ENCODE measurements around the gene PDGFB.

Gene PDGFB

DNA sequence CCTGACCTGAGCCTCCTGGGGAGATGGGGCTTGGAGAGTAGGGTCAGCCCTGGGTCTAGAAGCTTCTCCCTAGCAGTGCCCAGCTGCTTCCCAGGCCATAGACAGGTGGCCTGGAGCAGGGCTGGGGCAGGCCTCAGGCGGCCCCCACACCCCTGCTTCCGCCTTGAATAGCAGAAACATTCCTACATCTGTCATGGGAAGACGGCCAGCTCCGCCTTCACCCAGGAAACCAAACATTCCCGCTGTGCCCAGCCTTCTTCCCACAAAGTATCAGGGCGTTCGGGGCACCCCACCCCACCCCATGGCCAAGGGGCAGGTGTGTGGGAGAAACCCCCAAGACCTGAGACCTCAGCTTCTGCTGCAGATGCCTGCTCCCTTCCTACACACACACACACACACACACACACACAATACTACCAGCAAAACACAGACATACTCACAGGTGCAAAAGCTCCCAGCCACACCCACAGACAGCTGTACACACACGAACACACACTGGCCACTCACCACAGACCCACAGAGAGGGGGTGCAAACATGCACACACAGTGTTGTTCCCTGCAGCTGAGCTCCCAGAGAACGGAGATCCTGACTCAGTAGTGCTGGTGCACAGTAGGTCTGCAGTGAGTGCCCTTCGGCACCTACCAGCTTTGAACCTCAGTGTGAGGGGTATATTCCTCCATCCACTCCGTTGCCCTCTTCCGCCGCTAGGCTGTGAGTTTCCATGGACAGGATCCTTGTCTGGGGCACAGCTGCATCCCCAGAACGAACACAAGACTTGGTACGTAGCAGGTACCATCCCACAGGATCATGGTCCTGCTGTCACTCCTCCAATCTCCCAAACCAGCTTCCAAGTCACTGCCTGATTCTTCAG lies 37.4 kb downstream of the PDGFB start:
- TF ChIP-seq, protein P1, sequence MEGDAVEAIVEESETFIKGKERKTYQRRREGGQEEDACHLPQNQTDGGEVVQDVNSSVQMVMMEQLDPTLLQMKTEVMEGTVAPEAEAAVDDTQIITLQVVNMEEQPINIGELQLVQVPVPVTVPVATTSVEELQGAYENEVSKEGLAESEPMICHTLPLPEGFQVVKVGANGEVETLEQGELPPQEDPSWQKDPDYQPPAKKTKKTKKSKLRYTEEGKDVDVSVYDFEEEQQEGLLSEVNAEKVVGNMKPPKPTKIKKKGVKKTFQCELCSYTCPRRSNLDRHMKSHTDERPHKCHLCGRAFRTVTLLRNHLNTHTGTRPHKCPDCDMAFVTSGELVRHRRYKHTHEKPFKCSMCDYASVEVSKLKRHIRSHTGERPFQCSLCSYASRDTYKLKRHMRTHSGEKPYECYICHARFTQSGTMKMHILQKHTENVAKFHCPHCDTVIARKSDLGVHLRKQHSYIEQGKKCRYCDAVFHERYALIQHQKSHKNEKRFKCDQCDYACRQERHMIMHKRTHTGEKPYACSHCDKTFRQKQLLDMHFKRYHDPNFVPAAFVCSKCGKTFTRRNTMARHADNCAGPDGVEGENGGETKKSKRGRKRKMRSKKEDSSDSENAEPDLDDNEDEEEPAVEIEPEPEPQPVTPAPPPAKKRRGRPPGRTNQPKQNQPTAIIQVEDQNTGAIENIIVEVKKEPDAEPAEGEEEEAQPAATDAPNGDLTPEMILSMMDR (IDR thresholded peaks at IDR 0.05; ENCODE audit: insufficient read depth, low read length), result no peak
- TF ChIP-seq GABPA (IDR thresholded peaks at IDR 0.05; ENCODE audit: low read depth) (no peak), SPI1 (IDR thresholded peaks at IDR 0.05; ENCODE audit: borderline replicate concordance, low read depth) (no peak), POLR2AphosphoS5 (IDR thresholded peaks at IDR 0.05; ENCODE audit: low read depth) (no peak)
- TF ChIP-seq, protein P2, sequence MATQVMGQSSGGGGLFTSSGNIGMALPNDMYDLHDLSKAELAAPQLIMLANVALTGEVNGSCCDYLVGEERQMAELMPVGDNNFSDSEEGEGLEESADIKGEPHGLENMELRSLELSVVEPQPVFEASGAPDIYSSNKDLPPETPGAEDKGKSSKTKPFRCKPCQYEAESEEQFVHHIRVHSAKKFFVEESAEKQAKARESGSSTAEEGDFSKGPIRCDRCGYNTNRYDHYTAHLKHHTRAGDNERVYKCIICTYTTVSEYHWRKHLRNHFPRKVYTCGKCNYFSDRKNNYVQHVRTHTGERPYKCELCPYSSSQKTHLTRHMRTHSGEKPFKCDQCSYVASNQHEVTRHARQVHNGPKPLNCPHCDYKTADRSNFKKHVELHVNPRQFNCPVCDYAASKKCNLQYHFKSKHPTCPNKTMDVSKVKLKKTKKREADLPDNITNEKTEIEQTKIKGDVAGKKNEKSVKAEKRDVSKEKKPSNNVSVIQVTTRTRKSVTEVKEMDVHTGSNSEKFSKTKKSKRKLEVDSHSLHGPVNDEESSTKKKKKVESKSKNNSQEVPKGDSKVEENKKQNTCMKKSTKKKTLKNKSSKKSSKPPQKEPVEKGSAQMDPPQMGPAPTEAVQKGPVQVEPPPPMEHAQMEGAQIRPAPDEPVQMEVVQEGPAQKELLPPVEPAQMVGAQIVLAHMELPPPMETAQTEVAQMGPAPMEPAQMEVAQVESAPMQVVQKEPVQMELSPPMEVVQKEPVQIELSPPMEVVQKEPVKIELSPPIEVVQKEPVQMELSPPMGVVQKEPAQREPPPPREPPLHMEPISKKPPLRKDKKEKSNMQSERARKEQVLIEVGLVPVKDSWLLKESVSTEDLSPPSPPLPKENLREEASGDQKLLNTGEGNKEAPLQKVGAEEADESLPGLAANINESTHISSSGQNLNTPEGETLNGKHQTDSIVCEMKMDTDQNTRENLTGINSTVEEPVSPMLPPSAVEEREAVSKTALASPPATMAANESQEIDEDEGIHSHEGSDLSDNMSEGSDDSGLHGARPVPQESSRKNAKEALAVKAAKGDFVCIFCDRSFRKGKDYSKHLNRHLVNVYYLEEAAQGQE (IDR thresholded peaks at IDR 0.05; ENCODE audit: insufficient replicate concordance, low read depth), result no peak
- no peak for DNase-seq (ENCODE audit: low read depth in 1 of 2, low spot score in 1 of 2)
- H3K27me3 ChIP-seq (ENCODE audit: insufficient read depth, poor library complexity, severe bottlenecking), result no peaks in the 10 kb centered on the region
- H3K27ac ChIP-seq (replicated peaks), result no peak overlapping the region
- H3K4me3 ChIP-seq (replicated peaks; ENCODE audit: insufficient read depth, low read length), result no peak overlapping the region

DNA sequence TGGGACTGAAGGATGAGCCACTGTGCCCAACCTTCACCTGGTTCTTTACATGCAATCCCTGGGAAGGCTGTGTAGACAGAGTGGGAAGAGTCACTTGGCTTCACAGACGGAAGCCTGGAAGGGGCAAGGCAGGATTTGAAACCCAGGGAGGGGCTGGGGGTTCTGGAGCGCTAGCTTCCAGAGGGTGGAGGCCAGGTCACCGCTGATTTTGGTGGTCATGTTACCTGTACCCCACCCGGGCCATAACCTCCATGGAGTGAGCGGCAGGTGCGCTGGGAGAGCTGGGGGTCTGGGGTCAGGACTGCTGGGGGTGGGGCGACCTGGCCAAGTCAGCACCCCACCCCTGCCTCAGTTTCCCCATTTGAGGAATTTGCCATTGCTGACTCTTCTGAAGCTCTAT lies 38.3 kb downstream of the PDGFB start:
- DNase-seq (ENCODE audit: low read depth in 1 of 2, low spot score in 1 of 2), result no peak
- Histone ChIP-seq H3K27me3 (ENCODE audit: insufficient read depth, poor library complexity, severe bottlenecking) (no peaks in the 10 kb centered on the region), H3K27ac (replicated peaks) (no peak overlapping the region), H3K4me3 (replicated peaks; ENCODE audit: insufficient read depth, low read length) (no peak overlapping the region)
- TF ChIP-seq, protein P2 (IDR thresholded peaks at IDR 0.05; ENCODE audit: insufficient replicate concordance, low read depth), result no peak
- TF ChIP-seq, protein P1 (IDR thresholded peaks at IDR 0.05; ENCODE audit: insufficient read depth, low read length), result no peak
- no peak for TF ChIP-seq SPI1 (IDR thresholded peaks at IDR 0.05; ENCODE audit: borderline replicate concordance, low read depth)
- no peak for TF ChIP-seq GABPA (IDR thresholded peaks at IDR 0.05; ENCODE audit: low read depth)
- TF ChIP-seq POLR2AphosphoS5 (IDR thresholded peaks at IDR 0.05; ENCODE audit: low read depth), result no peak

DNA sequence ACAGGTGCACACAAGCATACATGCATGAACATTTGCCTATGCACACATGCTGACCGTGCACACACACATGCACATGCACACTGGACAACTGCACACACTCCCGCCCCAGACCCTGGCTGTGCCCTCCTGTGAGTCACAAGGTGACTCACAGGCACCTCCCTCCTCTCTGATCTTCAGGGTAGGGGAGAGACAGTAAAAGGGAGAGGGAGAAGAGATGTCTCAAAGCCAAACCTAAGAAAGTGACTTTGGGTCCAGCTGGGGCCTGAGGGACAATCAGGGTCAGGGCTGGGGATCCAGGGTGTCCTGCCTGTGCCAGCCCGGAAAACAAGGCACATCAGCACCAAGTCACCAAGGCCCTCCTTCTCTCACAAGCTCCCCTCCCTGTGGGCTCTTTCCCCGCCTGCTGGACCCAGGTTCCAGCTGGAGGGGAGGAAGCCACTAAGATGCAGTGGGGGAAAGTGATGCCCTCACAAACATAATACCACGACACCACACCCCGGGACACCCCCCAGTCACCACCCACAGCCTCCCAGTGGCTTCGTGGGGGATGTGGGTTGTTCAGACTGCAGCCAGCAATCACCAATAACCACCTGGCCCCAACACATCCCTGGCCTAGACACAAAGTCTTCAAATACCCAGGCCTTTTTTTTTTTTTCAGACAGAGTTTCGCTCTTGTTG lies 39.3 kb downstream of the PDGFB start:
- no peak overlapping the region for H3K4me3 ChIP-seq (replicated peaks; ENCODE audit: insufficient read depth, low read length)
- TF ChIP-seq, protein P2 (IDR thresholded peaks at IDR 0.05; ENCODE audit: insufficient replicate concordance, low read depth), result no peak
- TF ChIP-seq, protein P1 (IDR thresholded peaks at IDR 0.05; ENCODE audit: insufficient read depth, low read length), result no peak
- no peak for TF ChIP-seq GABPA (IDR thresholded peaks at IDR 0.05; ENCODE audit: low read depth)
- no peak for TF ChIP-seq SPI1 (IDR thresholded peaks at IDR 0.05; ENCODE audit: borderline replicate concordance, low read depth)
- TF ChIP-seq POLR2AphosphoS5 (IDR thresholded peaks at IDR 0.05; ENCODE audit: low read depth), result no peak
- DNase-seq (ENCODE audit: low read depth in 1 of 2, low spot score in 1 of 2), result no peak
- H3K27ac ChIP-seq (replicated peaks), result no peak overlapping the region
- H3K27me3 ChIP-seq (ENCODE audit: insufficient read depth, poor library complexity, severe bottlenecking), result no peaks in the 10 kb centered on the region

All from HL-60 (cell line).